ENCODE data around the gene HOXB4.

Gene HOXB4

DNA sequence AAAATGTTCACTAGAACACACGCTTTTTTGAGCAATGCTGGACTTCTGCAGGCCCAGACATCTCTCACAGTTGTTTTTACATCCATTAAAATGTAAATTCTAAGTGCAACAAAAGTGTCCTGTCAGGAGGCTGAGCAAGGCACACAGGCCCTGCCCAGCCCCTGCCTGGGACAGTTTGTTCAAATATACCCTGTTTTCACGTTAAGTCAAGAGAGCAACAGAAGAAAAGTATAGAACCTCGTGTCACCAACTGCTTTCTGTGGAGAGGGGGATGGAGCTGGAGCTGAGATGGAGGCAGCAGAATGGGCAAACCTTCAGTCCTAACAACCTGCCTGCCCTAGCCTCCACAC, 28.9 kb downstream of the HOXB4 start:
- no peak overlapping the region for H3K4me3 ChIP-seq (ENCODE audit: low read depth, low read length)
- peaks cover 90% of the 10 kb centered on the region for H3K27me3 ChIP-seq
- H3K36me3 ChIP-seq = no peaks in the 10 kb centered on the region
- H3K9me3 ChIP-seq = no peaks in the 10 kb centered on the region; the same call in 1 of the 2 replicates
- TF ChIP-seq, protein P1, sequence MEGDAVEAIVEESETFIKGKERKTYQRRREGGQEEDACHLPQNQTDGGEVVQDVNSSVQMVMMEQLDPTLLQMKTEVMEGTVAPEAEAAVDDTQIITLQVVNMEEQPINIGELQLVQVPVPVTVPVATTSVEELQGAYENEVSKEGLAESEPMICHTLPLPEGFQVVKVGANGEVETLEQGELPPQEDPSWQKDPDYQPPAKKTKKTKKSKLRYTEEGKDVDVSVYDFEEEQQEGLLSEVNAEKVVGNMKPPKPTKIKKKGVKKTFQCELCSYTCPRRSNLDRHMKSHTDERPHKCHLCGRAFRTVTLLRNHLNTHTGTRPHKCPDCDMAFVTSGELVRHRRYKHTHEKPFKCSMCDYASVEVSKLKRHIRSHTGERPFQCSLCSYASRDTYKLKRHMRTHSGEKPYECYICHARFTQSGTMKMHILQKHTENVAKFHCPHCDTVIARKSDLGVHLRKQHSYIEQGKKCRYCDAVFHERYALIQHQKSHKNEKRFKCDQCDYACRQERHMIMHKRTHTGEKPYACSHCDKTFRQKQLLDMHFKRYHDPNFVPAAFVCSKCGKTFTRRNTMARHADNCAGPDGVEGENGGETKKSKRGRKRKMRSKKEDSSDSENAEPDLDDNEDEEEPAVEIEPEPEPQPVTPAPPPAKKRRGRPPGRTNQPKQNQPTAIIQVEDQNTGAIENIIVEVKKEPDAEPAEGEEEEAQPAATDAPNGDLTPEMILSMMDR (IDR thresholded peaks at IDR 0.05; ENCODE audit: low read depth, low read length) = no peak
- DNase-seq = no peak
- no peaks in the 10 kb centered on the region for H3K4me1 ChIP-seq

DNA sequence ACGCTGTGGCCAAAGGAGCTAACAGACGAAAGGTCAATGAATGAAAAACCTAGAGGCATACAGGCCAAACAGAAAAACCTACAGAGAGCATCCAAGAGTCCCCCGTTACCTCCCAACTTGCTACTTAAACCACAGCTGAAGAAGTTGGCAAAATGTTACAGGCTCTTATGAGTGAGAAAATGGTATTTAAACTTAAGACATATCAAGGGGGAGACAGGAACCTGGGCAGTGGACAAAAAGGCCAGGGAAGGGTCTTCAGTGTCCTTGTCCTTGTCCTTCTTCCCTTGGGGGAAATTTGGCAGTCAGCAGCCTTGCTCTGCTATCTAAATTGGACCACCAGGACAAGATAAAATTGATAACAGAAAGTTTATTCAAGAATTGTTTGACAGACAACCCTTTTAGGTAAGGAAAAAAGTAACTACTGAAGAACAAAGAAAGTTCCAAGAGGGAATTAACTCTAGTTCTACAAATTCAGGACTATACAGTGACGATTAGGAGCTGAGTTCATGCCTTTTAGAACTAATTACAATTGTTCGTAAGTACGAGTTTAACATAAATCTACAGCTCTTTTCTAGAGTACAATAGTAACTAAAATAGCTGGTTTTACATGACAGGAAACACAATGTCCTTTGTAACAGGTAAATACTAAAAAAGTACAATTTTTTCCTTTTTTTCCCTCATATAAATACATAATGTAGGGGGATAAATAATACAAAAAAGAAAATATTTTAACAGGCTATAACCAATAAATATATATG, 29.4 kb downstream of the HOXB4 start:
- Histone ChIP-seq H3K4me1 (no peaks in the 10 kb centered on the region), H3K27me3 (peaks cover 90% of the 10 kb centered on the region), H3K4me3 (ENCODE audit: low read depth, low read length) (no peak overlapping the region), H3K9me3 (no peaks in the 10 kb centered on the region; the same call in 1 of the 2 replicates), H3K36me3 (no peaks in the 10 kb centered on the region)
- no peak for DNase-seq
- TF ChIP-seq, protein P1 (IDR thresholded peaks at IDR 0.05; ENCODE audit: low read depth, low read length) = no peak

DNA sequence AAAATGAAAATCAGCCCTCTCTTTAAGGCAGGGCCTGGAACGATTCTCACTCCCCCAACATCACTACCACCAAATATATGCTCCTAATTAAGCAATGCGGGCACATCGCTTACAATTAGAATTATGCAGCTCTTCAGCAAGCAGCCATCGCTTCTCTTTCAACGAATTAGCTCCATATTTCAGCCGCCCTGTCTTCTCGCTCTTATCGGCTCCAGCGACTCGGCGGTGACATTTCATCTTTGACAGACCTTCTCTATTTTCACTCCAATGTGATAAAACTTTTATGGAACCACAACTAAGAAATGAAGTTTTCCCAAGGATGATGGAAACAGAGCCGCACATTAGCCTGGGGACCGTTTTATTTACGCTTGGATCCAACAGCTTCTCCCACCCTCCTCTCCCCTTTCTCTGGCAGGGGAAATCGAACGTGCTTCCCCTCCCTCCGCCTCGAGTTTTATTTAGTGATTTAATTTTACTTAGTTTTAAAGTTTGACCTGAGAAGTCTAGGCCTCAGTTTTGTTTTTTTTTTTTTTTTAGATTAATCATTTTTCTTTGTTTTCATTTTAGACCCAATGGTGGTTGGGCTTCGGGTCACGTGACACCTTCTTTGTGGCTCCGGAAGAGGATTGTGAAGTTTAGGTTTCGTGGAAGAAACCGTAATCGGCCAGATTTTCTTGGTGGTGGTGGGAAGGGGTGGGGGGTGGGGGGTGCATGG, 30.2 kb downstream of the HOXB4 start:
- Histone ChIP-seq H3K27me3 (peaks cover 90% of the 10 kb centered on the region), H3K4me3 (ENCODE audit: low read depth, low read length) (no peak overlapping the region), H3K4me1 (no peaks in the 10 kb centered on the region), H3K9me3 (no peaks in the 10 kb centered on the region; the same call in 1 of the 2 replicates), H3K36me3 (no peaks in the 10 kb centered on the region)
- TF ChIP-seq, protein P1 (IDR thresholded peaks at IDR 0.05; ENCODE audit: low read depth, low read length) = no peak
- no peak for DNase-seq

DNA sequence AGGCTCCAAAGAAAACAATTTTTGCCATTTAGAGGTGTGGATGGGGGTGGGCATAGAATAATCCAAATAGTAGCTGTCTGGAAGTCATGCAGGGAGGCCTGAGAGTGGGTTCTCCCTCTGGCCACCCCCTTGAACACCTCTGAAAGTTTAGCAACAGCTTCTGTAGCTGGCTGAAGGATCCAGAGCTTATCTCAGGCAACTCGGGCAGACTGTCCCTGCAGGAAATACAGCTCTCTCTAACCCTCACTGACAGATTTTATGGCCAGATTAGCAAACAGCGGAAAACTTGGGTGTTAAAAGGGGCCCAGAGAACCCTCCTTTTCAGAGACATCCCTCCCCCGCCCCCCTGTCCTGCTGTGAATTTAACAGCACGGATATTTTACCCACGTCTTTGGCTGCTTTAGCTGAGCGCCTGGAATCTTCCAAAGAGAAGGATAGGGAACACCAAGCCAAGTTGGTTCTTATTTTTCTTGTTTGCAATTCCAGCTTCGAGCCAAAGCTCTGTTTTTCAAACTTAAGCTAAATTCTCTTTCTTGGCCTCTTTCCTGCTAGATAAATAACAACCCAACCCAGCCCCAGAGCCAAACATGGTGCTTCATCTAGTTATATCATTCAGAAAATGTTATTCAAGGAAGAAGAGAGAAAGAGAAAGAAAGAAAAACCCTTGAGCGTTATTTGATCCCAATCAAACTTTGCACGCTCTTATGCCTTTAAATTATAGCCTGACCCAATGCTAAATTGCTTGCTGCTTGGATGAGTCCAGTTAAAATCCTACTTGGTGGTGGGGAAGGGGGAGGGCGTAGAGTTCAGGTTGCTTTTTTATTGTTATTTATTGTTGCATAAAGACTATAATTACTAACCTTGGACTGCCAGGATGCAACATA, 31.0 kb downstream of the HOXB4 start:
- H3K36me3 ChIP-seq = no peaks in the 10 kb centered on the region
- H3K9me3 ChIP-seq = no peaks in the 10 kb centered on the region; the same call in 1 of the 2 replicates
- DNase-seq = no peak
- peaks cover 92% of the 10 kb centered on the region for H3K27me3 ChIP-seq
- no peaks in the 10 kb centered on the region for H3K4me1 ChIP-seq
- H3K4me3 ChIP-seq (ENCODE audit: low read depth, low read length) = no peak overlapping the region
- TF ChIP-seq, protein P1 (IDR thresholded peaks at IDR 0.05; ENCODE audit: low read depth, low read length) = no peak

DNA sequence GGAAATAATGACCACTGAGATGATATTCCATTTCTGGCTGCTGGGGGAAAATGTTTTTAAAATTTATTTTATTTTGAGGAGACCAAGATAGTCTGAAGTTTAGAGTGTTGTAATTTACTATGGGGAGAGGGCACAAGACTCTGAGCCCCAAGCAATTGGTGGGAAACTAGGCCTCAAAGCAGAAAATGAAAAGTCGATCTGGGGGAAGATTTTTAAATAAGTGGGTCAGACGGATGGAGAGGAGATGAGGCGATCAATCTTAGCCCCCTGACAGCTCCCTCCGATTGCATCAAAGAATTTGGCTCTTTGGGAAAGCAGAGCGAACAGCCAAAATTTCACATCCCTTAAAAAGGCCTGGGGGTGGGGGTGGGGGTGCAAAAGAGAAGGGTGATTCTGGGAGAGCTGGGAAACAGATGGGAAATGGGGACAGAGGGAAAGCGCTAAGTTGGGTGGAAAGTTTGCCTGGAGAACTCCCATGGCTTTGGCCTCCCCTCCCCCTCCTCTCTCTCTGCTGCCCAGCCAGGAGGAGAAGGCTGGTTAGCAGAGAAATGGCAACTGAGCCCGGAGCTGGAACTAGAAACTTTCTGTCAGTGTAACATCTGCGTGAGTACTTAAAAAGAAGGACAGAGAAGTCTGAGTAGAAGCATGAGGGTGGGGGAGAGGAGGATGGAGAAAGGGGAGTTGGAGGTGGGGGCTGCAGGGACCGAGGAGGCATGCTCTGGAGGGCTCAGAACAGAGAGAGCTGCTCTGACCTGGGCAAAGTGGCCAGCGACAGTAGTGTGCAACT, 31.8 kb downstream of the HOXB4 start:
- peaks cover 92% of the 10 kb centered on the region for H3K27me3 ChIP-seq

More for the DNA sequence above, 31.8 kb downstream of the HOXB4 start:
- no peaks in the 10 kb centered on the region for H3K4me1 ChIP-seq
- H3K4me3 ChIP-seq (ENCODE audit: low read depth, low read length) = no peak overlapping the region
- H3K9me3 ChIP-seq = no peaks in the 10 kb centered on the region; the same call in 1 of the 2 replicates
- TF ChIP-seq, protein P1 (IDR thresholded peaks at IDR 0.05; ENCODE audit: low read depth, low read length) = no peak
- H3K36me3 ChIP-seq = no peaks in the 10 kb centered on the region
- DNase-seq = no peak

Data from BE2C (cell line).